MM.1S (cell line): ENCODE results near the gene UBXN1.

Experiments used
- DNase-seq: peaks from one replicate; pipeline ENCODE4 v3.0.0-alpha.2; 2015
- H2AFZ ChIP-seq: fragments of 300-600 bp; sonication (generic); 2 replicates; pipeline ENCODE4 v1.6.0; 2016; ENCODE audit warnings: antibody characterized with exemption, low read length
- H3F3A ChIP-seq: fragments of 300-600 bp; sonication (generic); 2 replicates; pipeline ENCODE4 v1.6.1; 2016; ENCODE audit warnings: mild to moderate bottlenecking, antibody characterized with exemption, low read length, moderate library complexity, mixed read lengths; ENCODE audit not compliant: insufficient read depth
- H3K27ac ChIP-seq: fragments of 300-600 bp; sonication (generic); 2 replicates; pipeline ENCODE4 v1.5.1; 2016; ENCODE audit warnings: mild to moderate bottlenecking, low read length
- H3K27me3 ChIP-seq: fragments of 300-600 bp; sonication (generic); replicated peaks from 2 replicates; pipeline ENCODE4 v1.6.0; 2016; ENCODE audit warnings: low read length; ENCODE audit not compliant: insufficient read depth
- H3K36me3 ChIP-seq: fragments of 300-600 bp; sonication (generic); replicated peaks from 2 replicates; pipeline ENCODE4 v1.6.1; 2016; ENCODE audit warnings: mild to moderate bottlenecking, low read length, mixed read lengths; ENCODE audit not compliant: insufficient read depth
- H3K4me1 ChIP-seq: fragments of 300-600 bp; sonication (generic); 2 replicates; pipeline ENCODE4 v1.6.1; 2016; ENCODE audit warnings: low read length, mixed read lengths
- H3K4me2 ChIP-seq: fragments of 300-600 bp; sonication (generic); 2 replicates; pipeline ENCODE4 v1.6.0; 2016; ENCODE audit warnings: low read depth, low read length
- H3K4me3 ChIP-seq: fragments of 300-600 bp; sonication (generic); 2 replicates; pipeline ENCODE4 v1.5.1; 2016; ENCODE audit warnings: low read length, mixed read lengths
- H3K79me2 ChIP-seq: fragments of 300-600 bp; sonication (generic); 2 replicates; pipeline ENCODE4 v1.6.1; 2016; ENCODE audit warnings: mixed run types, low read length, mixed read lengths
- H3K9ac ChIP-seq: fragments of 300-600 bp; sonication (generic); 2 replicates; pipeline ENCODE4 v1.6.1; 2016; ENCODE audit warnings: low read length, mixed read lengths
- H3K9me2 ChIP-seq: fragments of 300-600 bp; sonication (generic); replicated peaks from 2 replicates; pipeline ENCODE4 v1.6.1; 2016; ENCODE audit warnings: mild to moderate bottlenecking, low read length, mixed read lengths; ENCODE audit not compliant: insufficient read depth
- H3K9me3 ChIP-seq: fragments of 300-600 bp; sonication (generic); replicated peaks from 2 replicates; pipeline ENCODE4 v1.6.1; 2016; ENCODE audit warnings: mild to moderate bottlenecking, low read length, mixed read lengths; ENCODE audit not compliant: insufficient read depth
- H4K20me1 ChIP-seq: fragments of 300-600 bp; sonication (generic); 2 replicates; pipeline ENCODE4 v1.6.1; 2016; ENCODE audit warnings: mild to moderate bottlenecking, low read length, moderate library complexity, mixed read lengths; ENCODE audit not compliant: insufficient read depth
- EZH2 ChIP-seq: fragments of 300-600 bp; sonication (generic); optimal IDR thresholded peaks from 2 replicates; pipeline ENCODE3; 2017; ENCODE audit warnings: low read depth, mild to moderate bottlenecking, antibody characterized with exemption, low read length, mixed read lengths
- EZH2phosphoT487 ChIP-seq: fragments of 300-600 bp; sonication (generic); IDR thresholded peaks from 2 replicates; pipeline ENCODE4 v1.6.1; 2018; ENCODE audit warnings: antibody characterized with exemption, low read length
- TF ChIP-seq, protein P1 (sequence below): fragments of 300-600 bp; sonication (generic); IDR thresholded peaks from 2 replicates; pipeline ENCODE4 v1.5.1; 2016; ENCODE audit warnings: antibody characterized with exemption, low read length, mixed read lengths

The UBXN1 gene

DNA sequence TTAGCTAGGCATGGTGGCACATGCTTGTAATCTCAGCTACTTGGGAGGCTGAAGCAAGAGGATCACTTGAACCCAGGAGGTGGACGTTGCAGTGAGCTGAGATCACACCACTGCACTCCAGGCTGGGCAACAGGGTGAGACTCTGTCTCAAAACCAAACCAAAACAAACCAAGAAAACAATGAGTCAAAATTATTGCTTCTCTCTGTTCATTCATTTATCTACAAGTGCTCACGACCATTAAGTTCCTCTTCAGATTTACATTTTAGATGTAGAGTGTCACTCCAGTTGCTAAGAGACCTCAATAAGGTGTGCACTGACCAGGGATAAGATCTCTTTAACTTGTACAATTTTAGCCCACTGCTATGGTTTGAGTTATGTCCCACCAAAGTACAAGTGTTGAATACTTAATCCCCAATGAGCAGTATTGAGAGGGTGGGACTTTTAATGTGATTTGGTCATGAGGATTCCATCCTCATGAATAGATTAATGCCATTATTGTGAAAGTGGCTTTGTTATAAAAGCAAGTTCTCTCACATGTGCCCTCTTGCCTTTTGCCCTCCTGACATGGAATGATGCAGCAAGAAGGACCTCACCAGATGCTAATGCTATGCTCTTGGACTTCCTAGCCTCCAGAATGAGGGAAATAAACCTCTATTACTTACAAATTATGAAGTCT is 40.6 kb upstream of the UBXN1 start:
- Histone ChIP-seq H3K4me1 (peaks cover 40% of the 10 kb centered on the region), H3K9ac (no peak overlapping the region), H3K4me2 (no peak overlapping the region), H3K9me2 (no peaks in the 10 kb centered on the region), H4K20me1 (peaks cover 10% of the 10 kb centered on the region; the same call in 1 of the 2 replicates), H3F3A (peaks cover 53% of the 10 kb centered on the region), H3K79me2 (peaks cover 98% of the 10 kb centered on the region), H3K27me3 (no peaks in the 10 kb centered on the region), H3K9me3 (no peaks in the 10 kb centered on the region), H3K4me3 (no peak overlapping the region), H3K36me3 (peaks cover 54% of the 10 kb centered on the region), H3K27ac (no peak overlapping the region), H2AFZ (no peak overlapping the region)
- DNase-seq = no peak
- no peak for TF ChIP-seq EZH2phosphoT487
- no peak for TF ChIP-seq EZH2
- TF ChIP-seq, protein P1, sequence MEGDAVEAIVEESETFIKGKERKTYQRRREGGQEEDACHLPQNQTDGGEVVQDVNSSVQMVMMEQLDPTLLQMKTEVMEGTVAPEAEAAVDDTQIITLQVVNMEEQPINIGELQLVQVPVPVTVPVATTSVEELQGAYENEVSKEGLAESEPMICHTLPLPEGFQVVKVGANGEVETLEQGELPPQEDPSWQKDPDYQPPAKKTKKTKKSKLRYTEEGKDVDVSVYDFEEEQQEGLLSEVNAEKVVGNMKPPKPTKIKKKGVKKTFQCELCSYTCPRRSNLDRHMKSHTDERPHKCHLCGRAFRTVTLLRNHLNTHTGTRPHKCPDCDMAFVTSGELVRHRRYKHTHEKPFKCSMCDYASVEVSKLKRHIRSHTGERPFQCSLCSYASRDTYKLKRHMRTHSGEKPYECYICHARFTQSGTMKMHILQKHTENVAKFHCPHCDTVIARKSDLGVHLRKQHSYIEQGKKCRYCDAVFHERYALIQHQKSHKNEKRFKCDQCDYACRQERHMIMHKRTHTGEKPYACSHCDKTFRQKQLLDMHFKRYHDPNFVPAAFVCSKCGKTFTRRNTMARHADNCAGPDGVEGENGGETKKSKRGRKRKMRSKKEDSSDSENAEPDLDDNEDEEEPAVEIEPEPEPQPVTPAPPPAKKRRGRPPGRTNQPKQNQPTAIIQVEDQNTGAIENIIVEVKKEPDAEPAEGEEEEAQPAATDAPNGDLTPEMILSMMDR = no peak

DNA sequence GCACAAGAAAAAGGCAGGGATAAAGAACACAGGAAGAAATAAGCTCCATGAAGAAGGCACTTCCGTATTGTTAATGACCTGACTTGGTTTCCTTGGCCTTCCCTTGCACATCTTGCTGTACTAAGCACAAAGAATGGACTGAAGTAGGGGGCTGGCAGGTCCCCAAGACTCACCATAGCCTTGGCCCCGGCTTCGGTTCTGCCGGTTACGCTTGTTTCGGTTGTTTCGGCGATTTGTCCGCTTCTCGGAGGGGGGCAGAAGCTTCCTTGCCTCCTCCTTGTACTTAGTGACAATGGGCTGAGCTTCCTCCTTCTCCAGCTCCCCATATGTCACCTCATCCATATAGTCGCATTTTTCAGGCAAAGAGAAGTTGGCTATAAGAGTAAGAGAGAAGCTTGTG is 37.9 kb upstream of the UBXN1 start:
- Histone ChIP-seq H3K27me3 (no peaks in the 10 kb centered on the region), H2AFZ (no peak overlapping the region), H3K4me2 (no peak overlapping the region), H3K4me3 (no peak overlapping the region), H3K9me3 (no peaks in the 10 kb centered on the region), H3K9ac (no peak overlapping the region), H3F3A (peaks cover 68% of the 10 kb centered on the region), H3K36me3 (peaks cover 32% of the 10 kb centered on the region), H3K4me1 (peaks cover 55% of the 10 kb centered on the region), H4K20me1 (no peaks in the 10 kb centered on the region), H3K79me2 (peaks cover 87% of the 10 kb centered on the region), H3K9me2 (no peaks in the 10 kb centered on the region), H3K27ac (peak overlapping the region; percentile 6; the same call in 1 of the 2 replicates)
- DNase-seq = no peak
- TF ChIP-seq EZH2 = no peak
- TF ChIP-seq, protein P1 = no peak
- no peak for TF ChIP-seq EZH2phosphoT487

DNA sequence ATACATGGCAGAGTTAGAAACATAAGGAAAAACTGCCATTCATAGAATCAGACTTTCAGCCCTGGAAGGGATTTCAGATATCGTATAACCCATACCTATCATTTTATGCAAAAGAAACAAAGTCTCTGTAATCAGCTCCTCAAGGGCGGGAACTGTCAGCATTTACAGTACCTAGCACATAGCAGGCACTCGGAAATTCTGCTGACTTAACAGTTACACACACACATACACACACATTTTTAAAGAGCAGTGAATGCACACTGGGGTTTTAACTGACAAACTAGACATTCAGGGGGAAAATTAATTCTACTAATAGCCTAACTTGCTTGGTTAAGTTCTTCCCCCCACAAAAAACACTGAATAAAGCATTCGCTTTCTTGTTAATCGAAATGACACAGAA is 37.3 kb upstream of the UBXN1 start:
- Histone ChIP-seq H3K9me2 (no peaks in the 10 kb centered on the region), H3K27ac (peak overlapping the region; percentile 6; the same call in 1 of the 2 replicates), H3K9me3 (no peaks in the 10 kb centered on the region), H3K9ac (no peak overlapping the region), H2AFZ (no peak overlapping the region), H3K36me3 (peaks cover 26% of the 10 kb centered on the region), H3F3A (peaks cover 64% of the 10 kb centered on the region), H3K4me3 (no peak overlapping the region), H3K4me2 (no peak overlapping the region; the same call in 1 of the 2 replicates), H4K20me1 (no peaks in the 10 kb centered on the region), H3K4me1 (peaks cover 55% of the 10 kb centered on the region), H3K27me3 (no peaks in the 10 kb centered on the region), H3K79me2 (peaks cover 87% of the 10 kb centered on the region)
- no peak for TF ChIP-seq EZH2
- TF ChIP-seq, protein P1 = no peak
- TF ChIP-seq EZH2phosphoT487 = no peak
- no peak for DNase-seq
